Tibial nerve (tissue), 4 donors: ENCODE results near the gene C19orf25.

Source experiments
- EP300 ChIP-seq, 2 donors: sonication (generic); formaldehyde crosslinking; IDR thresholded peaks; one replicate each; pipeline ENCODE4 v1.6.1; 2017; ENCODE audit warnings: antibody characterized with exemption in 2 of 2, mild to moderate bottlenecking in 1 of 2
- TF ChIP-seq, protein P1 (sequence below), 5 experiments: fragments of 200-600 bp in 3 of 5; fragments of 450-650 bp in 2 of 5; sonication (generic) in 3 of 5; IDR thresholded peaks; one replicate each; pipeline ENCODE4 v1.5.1; 2016 to 2019; ENCODE audit warnings: antibody characterized with exemption in 5 of 5, mild to moderate bottlenecking in 3 of 5, moderate library complexity in 2 of 5

DNA sequence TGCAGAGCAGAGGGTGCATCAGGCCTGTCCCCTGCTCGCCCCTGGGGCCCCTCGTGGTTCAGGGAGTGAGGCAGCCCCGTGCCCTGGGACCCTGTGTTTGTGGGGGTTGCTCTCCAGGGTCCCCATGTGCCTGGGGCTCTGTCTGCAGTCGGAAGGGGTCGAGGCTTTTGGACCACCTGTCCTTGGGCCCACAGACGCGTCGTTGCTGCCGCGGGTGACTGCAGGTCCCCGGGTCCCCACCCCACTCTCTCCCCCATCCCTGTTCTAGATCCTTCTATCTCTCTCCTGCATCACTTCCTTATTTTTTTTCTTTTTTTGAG is 9.2 kb upstream of the C19orf25 start:
- TF ChIP-seq, protein P1, sequence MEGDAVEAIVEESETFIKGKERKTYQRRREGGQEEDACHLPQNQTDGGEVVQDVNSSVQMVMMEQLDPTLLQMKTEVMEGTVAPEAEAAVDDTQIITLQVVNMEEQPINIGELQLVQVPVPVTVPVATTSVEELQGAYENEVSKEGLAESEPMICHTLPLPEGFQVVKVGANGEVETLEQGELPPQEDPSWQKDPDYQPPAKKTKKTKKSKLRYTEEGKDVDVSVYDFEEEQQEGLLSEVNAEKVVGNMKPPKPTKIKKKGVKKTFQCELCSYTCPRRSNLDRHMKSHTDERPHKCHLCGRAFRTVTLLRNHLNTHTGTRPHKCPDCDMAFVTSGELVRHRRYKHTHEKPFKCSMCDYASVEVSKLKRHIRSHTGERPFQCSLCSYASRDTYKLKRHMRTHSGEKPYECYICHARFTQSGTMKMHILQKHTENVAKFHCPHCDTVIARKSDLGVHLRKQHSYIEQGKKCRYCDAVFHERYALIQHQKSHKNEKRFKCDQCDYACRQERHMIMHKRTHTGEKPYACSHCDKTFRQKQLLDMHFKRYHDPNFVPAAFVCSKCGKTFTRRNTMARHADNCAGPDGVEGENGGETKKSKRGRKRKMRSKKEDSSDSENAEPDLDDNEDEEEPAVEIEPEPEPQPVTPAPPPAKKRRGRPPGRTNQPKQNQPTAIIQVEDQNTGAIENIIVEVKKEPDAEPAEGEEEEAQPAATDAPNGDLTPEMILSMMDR (IDR thresholded peaks at IDR 0.05), result no peak
- no peak for TF ChIP-seq EP300 (IDR thresholded peaks at IDR 0.05)
